ENCODE data around the gene KCNH8.

DNA sequence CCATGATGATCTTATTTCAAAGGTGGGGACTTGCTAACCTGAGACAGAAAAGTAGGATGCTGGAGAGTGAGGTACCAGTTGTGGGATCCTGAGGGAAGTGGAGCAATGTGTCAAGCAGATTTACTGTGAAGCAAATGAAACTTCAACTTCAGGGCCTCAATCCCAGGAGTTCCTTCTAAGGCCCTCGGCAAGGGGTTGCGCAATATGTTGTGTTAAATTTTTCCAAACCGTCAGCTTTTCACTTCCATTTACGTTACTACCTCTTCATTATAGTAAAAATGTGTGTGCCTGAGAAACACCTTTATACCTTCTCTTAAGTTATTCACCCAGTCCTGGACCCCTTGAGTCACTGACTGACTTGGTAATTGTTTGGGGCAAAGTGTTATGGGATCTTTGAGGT, 42.5 kb upstream of the KCNH8 start:
- TF ChIP-seq, protein P1, sequence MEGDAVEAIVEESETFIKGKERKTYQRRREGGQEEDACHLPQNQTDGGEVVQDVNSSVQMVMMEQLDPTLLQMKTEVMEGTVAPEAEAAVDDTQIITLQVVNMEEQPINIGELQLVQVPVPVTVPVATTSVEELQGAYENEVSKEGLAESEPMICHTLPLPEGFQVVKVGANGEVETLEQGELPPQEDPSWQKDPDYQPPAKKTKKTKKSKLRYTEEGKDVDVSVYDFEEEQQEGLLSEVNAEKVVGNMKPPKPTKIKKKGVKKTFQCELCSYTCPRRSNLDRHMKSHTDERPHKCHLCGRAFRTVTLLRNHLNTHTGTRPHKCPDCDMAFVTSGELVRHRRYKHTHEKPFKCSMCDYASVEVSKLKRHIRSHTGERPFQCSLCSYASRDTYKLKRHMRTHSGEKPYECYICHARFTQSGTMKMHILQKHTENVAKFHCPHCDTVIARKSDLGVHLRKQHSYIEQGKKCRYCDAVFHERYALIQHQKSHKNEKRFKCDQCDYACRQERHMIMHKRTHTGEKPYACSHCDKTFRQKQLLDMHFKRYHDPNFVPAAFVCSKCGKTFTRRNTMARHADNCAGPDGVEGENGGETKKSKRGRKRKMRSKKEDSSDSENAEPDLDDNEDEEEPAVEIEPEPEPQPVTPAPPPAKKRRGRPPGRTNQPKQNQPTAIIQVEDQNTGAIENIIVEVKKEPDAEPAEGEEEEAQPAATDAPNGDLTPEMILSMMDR (IDR thresholded peaks at IDR 0.05), result no peak
- TF ChIP-seq POLR2A (IDR thresholded peaks at IDR 0.05), result no peak

All from Peyer's patch (tissue), 4 donors.